HEK293T (cell line): Measurements from ENCODE around the gene NADSYN1.

Experiments used
- ARNT ChIP-seq: fragments of 450-650 bp; IDR thresholded peaks from 2 replicates; pipeline ENCODE4 v1.6.1; 2017; ENCODE audit warnings: mild to moderate bottlenecking
- BHLHE40 ChIP-seq: fragments of 450-650 bp; IDR thresholded peaks from 2 replicates; pipeline ENCODE4 v1.6.1; 2016; ENCODE audit warnings: mild to moderate bottlenecking, moderate library complexity, borderline replicate concordance
- CTBP1 ChIP-seq: fragments of 450-650 bp; IDR thresholded peaks from 2 replicates; pipeline ENCODE4 v1.6.1; 2016; ENCODE audit warnings: borderline replicate concordance
- FOXA1 ChIP-seq: fragments of 450-650 bp; IDR thresholded peaks from 2 replicates; pipeline ENCODE4 v1.6.1; 2016; ENCODE audit warnings: mild to moderate bottlenecking
- FOXK2 ChIP-seq: fragments of 450-650 bp; IDR thresholded peaks from 2 replicates; pipeline ENCODE4 v1.6.1; 2016; ENCODE audit warnings: mild to moderate bottlenecking
- FOXM1 ChIP-seq: fragments of 450-650 bp; IDR thresholded peaks from 2 replicates; pipeline ENCODE4 v1.6.1; 2017; ENCODE audit warnings: mild to moderate bottlenecking, borderline replicate concordance
- L3MBTL2 ChIP-seq: fragments of 450-650 bp; conservative IDR thresholded peaks from 2 replicates; pipeline ENCODE4 v1.6.1; 2016; ENCODE audit warnings: mild to moderate bottlenecking
- LEF1 ChIP-seq: fragments of 450-650 bp; IDR thresholded peaks from 2 replicates; pipeline ENCODE4 v1.6.1; 2017; ENCODE audit warnings: mild to moderate bottlenecking, borderline replicate concordance
- NFRKB ChIP-seq: fragments of 450-650 bp; IDR thresholded peaks from 2 replicates; pipeline ENCODE4 v1.6.1; 2016; ENCODE audit warnings: mild to moderate bottlenecking, moderate library complexity
- SP1 ChIP-seq: fragments of 450-650 bp; IDR thresholded peaks from 2 replicates; pipeline ENCODE4 v1.6.1; 2017
- SUZ12 ChIP-seq: fragments of 450-650 bp; IDR thresholded peaks from 2 replicates; pipeline ENCODE4 v1.6.1; 2016; ENCODE audit warnings: mild to moderate bottlenecking
- TF ChIP-seq, protein P1 (sequence below): fragments of 450-650 bp; IDR thresholded peaks from 2 replicates; pipeline ENCODE4 v1.6.1; 2016

DNA sequence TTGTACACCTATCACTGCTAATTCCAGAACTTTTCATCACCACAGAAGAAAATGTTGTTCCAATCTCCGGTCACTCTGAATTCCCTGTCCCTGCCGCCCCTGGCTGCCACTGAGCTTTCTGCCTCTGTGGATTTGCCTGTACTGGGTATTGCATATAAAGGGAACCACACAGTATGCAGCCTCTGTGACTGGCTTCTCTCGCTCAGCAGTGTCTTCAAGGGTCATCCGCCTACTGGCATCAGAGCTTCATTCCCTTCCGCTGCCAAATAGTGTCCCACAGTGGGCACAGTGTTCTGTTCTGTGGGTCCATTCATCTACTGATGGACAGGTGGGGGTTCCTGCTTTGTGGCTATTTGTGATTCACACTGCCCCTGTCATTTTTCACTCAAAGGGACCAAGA, 10.1 kb upstream of the NADSYN1 start:
- TF ChIP-seq SUZ12: no peak
- TF ChIP-seq FOXM1: no peak
- no peak for TF ChIP-seq FOXA1
- TF ChIP-seq SP1: no peak
- no peak for TF ChIP-seq BHLHE40
- TF ChIP-seq, protein P1, sequence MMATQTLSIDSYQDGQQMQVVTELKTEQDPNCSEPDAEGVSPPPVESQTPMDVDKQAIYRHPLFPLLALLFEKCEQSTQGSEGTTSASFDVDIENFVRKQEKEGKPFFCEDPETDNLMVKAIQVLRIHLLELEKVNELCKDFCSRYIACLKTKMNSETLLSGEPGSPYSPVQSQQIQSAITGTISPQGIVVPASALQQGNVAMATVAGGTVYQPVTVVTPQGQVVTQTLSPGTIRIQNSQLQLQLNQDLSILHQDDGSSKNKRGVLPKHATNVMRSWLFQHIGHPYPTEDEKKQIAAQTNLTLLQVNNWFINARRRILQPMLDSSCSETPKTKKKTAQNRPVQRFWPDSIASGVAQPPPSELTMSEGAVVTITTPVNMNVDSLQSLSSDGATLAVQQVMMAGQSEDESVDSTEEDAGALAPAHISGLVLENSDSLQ: no peak
- TF ChIP-seq ARNT: no peak
- no peak for TF ChIP-seq CTBP1
- no peak for TF ChIP-seq LEF1
- no peak for TF ChIP-seq NFRKB
- no peak for TF ChIP-seq L3MBTL2
- no peak for TF ChIP-seq FOXK2
